SK-N-MC (cell line): ENCODE data around the gene EDARADD.

Experiments
- EZH2 ChIP-seq: fragments of 200-600 bp; sonication (generic); IDR thresholded peaks from one replicate; pipeline ENCODE4 v1.6.1; 2017; ENCODE audit warnings: antibody characterized with exemption
- FOXP2 ChIP-seq: optimal IDR thresholded peaks from 2 replicates; pipeline ENCODE3; 2011; ENCODE audit warnings: mild to moderate bottlenecking, moderate library complexity; ENCODE audit not compliant: insufficient read depth; ENCODE audit errors: extremely low read length, control extremely low read depth
- POLR2AphosphoS5 ChIP-seq: IDR thresholded peaks from 2 replicates; pipeline ENCODE4 v1.6.1; 2012; ENCODE audit warnings: mild to moderate bottlenecking, low read depth, low read length, borderline replicate concordance

DNA sequence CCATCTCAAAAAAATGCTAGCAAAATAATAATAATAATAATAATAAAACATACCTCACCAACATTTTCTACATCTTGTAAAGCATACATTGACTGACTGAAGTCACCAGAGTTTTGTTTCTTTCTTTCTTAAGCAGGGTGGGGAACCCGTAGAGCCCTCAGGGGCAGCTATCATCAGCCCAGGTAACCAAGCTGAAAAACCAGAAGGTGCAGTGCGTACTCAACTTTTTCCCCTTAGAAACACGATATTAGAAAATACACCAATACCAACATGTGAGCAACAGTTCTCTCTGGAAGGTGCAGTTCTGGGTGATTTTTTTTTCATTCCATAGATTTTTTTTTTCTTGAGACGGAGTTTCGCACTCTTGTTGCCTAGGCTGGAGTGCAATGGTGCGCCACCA lies 75.4 kb downstream of the EDARADD start:
- no peak for TF ChIP-seq POLR2AphosphoS5
- TF ChIP-seq EZH2 = no peak
- no peak for TF ChIP-seq FOXP2
